NK-92 (cell line): Measurements from ENCODE around the gene RAET1G.

Experiments
- DNase-seq: peaks from one replicate; lab custom pipeline; 2025; ENCODE audit not compliant: unreplicated experiment; lab: John Stamatoyannopoulos, UW

The RAET1G gene

GRCh38 chr6:149867876-149868640, 54.9 kb downstream of the RAET1G start:
- DNase-seq = no peak
